Esophagus squamous epithelium (tissue), 5 donors: ENCODE results near the gene SBSN. TPM values are rescaled to one million over a fixed set of nuclear protein-coding genes. Genes with fewer than 3 reads are reported as not detected.

Source experiments
- DNase-seq: peaks from one replicate; lab custom pipeline; 2025; lab: John Stamatoyannopoulos, UW
- H3K27ac ChIP-seq, 4 donors: fragments of 200-600 bp; sonication (generic); one replicate each; pipeline ENCODE4 v1.5.1; 2016 to 2019; ENCODE audit warnings: mild to moderate bottlenecking in 1 of 4
- H3K27me3 ChIP-seq, 4 donors: fragments of 200-600 bp; sonication (generic); 1 replicate in 3 of 4; 2 replicates in 1 of 4; pipeline versions ENCODE4 v1.5.1 to v1.6.0; 2017 to 2021; ENCODE audit warnings: antibody characterized with exemption in 1 of 4
- H3K36me3 ChIP-seq, 3 donors: fragments of 200-600 bp; sonication (generic); one replicate each; pipeline ENCODE4 v1.5.1; 2016 to 2019
- H3K4me1 ChIP-seq, 3 donors: fragments of 200-600 bp; sonication (generic); one replicate each; pipeline ENCODE4 v1.5.1; 2017 to 2019
- H3K4me3 ChIP-seq, 4 donors: fragments of 200-600 bp; sonication (generic); 1 replicate in 3 of 4; 2 replicates in 1 of 4; pipeline ENCODE4 v1.5.1; 2016 to 2019; ENCODE audit warnings: mild to moderate bottlenecking in 2 of 4, moderate library complexity in 1 of 4
- H3K9me3 ChIP-seq, 3 donors: fragments of 200-600 bp; sonication (generic); one replicate each; pipeline ENCODE4 v1.5.1; 2016 to 2019
- POLR2A ChIP-seq, 4 donors: fragments of 450-650 bp; IDR thresholded peaks; one replicate each; pipeline ENCODE4 v1.6.1; 2017; ENCODE audit warnings: antibody characterized with exemption in 4 of 4, mild to moderate bottlenecking in 4 of 4, moderate library complexity in 3 of 4
- WGBS, 2 donors: methylation state at CpG; one replicate each; pipeline ENCODE4 v1.1.5; 2018; 5-methylcytosine and 5-hydroxymethylcytosine counted together
- intact Hi-C: fragments of 100-400 bp; cut with DNase I; formaldehyde crosslinking; loops from one replicate; pipeline ENCODE4 v1.15.0; 2022
- total RNA-seq, 4 donors: library from RNA; depleted of rRNA; stranded (reverse); fragments of >200 nt; gene quantifications; one replicate each; pipeline ENCODE4 v1.1.0, GENCODE V29; 2016
- TF ChIP-seq, protein P1 (sequence below), 6 experiments: fragments of 450-650 bp in 4 of 6; fragments of 200-600 bp in 2 of 6; sonication (generic) in 2 of 6; IDR thresholded peaks; one replicate each; pipeline ENCODE4 v1.5.1; 2016 to 2019; ENCODE audit warnings: antibody characterized with exemption in 6 of 6, mild to moderate bottlenecking in 4 of 6, moderate library complexity in 4 of 6
- donor health status: DM: yes; HTN: yes; CAD: no.

The SBSN gene
- total RNA-seq, 4 donors from 2014 or later: 58.2 to 1,096 (median 541) TPM

DNA sequence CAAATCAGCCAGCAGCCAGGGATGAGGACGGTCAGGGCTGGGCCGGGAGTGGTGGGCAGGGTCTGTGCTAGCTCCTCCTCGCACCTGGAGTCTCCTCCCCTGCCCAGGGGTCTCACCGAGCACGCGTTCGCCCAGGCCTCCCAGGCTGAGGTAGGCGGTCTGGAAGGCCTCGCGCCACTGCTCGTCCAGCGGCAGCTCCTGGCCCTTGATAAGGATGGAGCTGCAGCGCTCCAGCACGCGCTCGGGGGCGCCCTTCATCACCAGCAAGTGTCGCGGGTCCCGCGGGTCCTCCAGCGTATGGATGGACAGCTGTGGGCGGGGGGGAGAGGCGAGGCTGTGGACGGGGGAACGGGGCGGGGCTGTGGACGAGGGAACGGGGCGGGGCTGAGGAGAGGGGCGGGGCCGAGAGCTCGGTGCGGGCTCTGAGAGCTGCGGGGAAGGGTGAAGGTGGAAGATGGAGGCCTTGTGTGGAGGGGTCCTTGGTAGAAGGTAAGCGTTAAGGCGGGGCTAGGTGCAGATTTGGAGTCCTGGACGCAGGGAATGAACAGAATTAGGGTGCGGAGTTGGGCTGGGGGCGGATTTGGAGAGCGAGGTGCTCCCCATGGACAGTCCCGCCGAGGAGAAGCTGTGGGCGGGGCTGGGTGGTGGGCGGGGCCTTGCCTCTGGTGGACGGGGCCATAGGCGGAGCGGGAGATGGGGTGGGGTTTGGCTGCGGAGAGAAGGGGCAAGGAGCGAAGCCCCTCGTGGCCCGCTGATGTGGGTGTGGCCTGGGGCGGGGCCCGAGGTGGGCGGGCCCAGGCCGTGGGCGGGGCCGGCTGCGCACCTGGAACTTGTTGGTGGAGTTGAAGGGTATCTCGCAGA is 29.7 kb upstream of the SBSN start:
- Histone ChIP-seq H3K27me3 (peaks cover 0 to 59% (median 4%) of the 10 kb centered on the region in 4 donors), H3K27ac (no peak overlapping the region), H3K36me3 (no peaks in the 10 kb centered on the region), H3K4me1 (peaks cover 6 to 15% (median 13%) of the 10 kb centered on the region in 3 donors), H3K9me3 (no peaks in the 10 kb centered on the region), H3K4me3 (peak overlapping the region; percentile 7 to 57 (median 38))
- intact Hi-C loops: no loop called here
- WGBS, 2 donors: 5 to 6% methylated on average over 21 to 26 of the region's 60 CpGs
- no peak for DNase-seq
- TF ChIP-seq, protein P1, sequence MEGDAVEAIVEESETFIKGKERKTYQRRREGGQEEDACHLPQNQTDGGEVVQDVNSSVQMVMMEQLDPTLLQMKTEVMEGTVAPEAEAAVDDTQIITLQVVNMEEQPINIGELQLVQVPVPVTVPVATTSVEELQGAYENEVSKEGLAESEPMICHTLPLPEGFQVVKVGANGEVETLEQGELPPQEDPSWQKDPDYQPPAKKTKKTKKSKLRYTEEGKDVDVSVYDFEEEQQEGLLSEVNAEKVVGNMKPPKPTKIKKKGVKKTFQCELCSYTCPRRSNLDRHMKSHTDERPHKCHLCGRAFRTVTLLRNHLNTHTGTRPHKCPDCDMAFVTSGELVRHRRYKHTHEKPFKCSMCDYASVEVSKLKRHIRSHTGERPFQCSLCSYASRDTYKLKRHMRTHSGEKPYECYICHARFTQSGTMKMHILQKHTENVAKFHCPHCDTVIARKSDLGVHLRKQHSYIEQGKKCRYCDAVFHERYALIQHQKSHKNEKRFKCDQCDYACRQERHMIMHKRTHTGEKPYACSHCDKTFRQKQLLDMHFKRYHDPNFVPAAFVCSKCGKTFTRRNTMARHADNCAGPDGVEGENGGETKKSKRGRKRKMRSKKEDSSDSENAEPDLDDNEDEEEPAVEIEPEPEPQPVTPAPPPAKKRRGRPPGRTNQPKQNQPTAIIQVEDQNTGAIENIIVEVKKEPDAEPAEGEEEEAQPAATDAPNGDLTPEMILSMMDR (IDR thresholded peaks at IDR 0.05): no peak
- TF ChIP-seq POLR2A (IDR thresholded peaks at IDR 0.05): no peak

GRCh38 chr19:35556846-35557538 is 28.9 kb upstream of the SBSN start:
- H3K36me3 ChIP-seq: no peaks in the 10 kb centered on the region
- WGBS, 2 donors: 77 to 81% methylated on average over 8 to 12 of the region's 16 CpGs
- no peak overlapping the region for H3K27ac ChIP-seq
- no peaks in the 10 kb centered on the region for H3K9me3 ChIP-seq
- no peak for TF ChIP-seq POLR2A (IDR thresholded peaks at IDR 0.05)
- TF ChIP-seq, protein P1 (IDR thresholded peaks at IDR 0.05): no peak
- DNase-seq: no peak
- peaks cover 6 to 15% (median 13%) of the 10 kb centered on the region in 3 donors for H3K4me1 ChIP-seq
- intact Hi-C loops: no loop called here
- peaks cover 0 to 51% (median 4%) of the 10 kb centered on the region in 4 donors for H3K27me3 ChIP-seq
- no peak overlapping the region for H3K4me3 ChIP-seq

DNA sequence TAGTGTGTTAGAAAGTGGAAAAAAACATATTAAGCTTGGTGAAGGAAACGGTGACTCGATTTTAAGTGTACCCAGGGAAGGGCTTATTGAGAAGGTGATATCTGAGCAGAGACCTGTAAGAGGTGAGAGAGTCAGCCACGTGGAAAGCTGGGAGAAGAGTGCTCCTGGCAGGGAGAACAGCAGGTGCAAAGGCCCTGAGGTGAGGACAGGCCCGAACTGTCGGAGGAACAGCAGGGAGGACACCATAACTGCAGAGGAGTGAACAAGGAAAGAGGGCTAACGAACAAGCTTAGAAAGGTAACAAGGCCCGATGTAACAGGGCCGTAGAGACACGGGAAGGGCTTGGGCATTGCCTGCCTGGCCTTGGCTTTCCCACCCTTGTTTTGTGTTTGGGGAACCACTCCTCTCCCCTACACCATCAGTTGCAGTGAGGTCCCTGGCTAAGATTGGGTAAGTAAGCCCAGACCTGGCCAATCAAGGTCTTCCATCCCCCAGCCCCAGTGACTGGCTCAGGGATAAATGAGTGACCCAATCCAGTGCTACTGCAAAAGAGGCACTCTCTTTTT is 28.0 kb upstream of the SBSN start:
- H3K27me3 ChIP-seq: peaks cover 0 to 42% (median 4%) of the 10 kb centered on the region in 4 donors
- intact Hi-C loops: no loop called here
- no peak overlapping the region for H3K4me3 ChIP-seq
- peaks cover 6 to 15% (median 13%) of the 10 kb centered on the region in 3 donors for H3K4me1 ChIP-seq
- H3K27ac ChIP-seq: no peak overlapping the region
- no peak for DNase-seq
- TF ChIP-seq, protein P1 (IDR thresholded peaks at IDR 0.05): no peak
- TF ChIP-seq POLR2A (IDR thresholded peaks at IDR 0.05): no peak
- 85 to 86% methylated on average over 9 of the region's 9 CpGs for WGBS, 2 donors
- peaks cover 0 to 5% (median 0%) of the 10 kb centered on the region in 3 donors for H3K36me3 ChIP-seq
- no peaks in the 10 kb centered on the region for H3K9me3 ChIP-seq

GRCh38 chr19:35555301-35556005 is 27.3 kb upstream of the SBSN start:
- TF ChIP-seq, protein P1 (IDR thresholded peaks at IDR 0.05): no peak
- TF ChIP-seq POLR2A (IDR thresholded peaks at IDR 0.05): no peak
- Histone ChIP-seq H3K4me1 (peaks cover 6 to 15% (median 13%) of the 10 kb centered on the region in 3 donors), H3K4me3 (no peak overlapping the region), H3K9me3 (no peaks in the 10 kb centered on the region), H3K27ac (no peak overlapping the region), H3K27me3 (peaks cover 0 to 36% (median 4%) of the 10 kb centered on the region in 4 donors), H3K36me3 (peaks cover 0 to 11% (median 6%) of the 10 kb centered on the region in 3 donors)
- 30 to 68% methylated on average over 5 to 17 of the region's 30 CpGs for WGBS, 2 donors
- intact Hi-C loops: no loop called here
- no peak for DNase-seq
